Skeletal muscle cell (primary cell): ENCODE results near the gene LMAN2L.
A peak's percentile ranks its signal among the peaks of the same experiment; 100 is the strongest.

Experiments used
- DNase-seq: peaks from one replicate; pipeline ENCODE4 v3.0.0-alpha.2; 2010; ENCODE audit warnings: low read depth
- H3K4me3 ChIP-seq: 2 replicates; pipeline ENCODE4 v1.5.1; 2011; ENCODE audit warnings: low read depth, mild to moderate bottlenecking, control low read depth, low read length, moderate library complexity

Gene LMAN2L

DNA sequence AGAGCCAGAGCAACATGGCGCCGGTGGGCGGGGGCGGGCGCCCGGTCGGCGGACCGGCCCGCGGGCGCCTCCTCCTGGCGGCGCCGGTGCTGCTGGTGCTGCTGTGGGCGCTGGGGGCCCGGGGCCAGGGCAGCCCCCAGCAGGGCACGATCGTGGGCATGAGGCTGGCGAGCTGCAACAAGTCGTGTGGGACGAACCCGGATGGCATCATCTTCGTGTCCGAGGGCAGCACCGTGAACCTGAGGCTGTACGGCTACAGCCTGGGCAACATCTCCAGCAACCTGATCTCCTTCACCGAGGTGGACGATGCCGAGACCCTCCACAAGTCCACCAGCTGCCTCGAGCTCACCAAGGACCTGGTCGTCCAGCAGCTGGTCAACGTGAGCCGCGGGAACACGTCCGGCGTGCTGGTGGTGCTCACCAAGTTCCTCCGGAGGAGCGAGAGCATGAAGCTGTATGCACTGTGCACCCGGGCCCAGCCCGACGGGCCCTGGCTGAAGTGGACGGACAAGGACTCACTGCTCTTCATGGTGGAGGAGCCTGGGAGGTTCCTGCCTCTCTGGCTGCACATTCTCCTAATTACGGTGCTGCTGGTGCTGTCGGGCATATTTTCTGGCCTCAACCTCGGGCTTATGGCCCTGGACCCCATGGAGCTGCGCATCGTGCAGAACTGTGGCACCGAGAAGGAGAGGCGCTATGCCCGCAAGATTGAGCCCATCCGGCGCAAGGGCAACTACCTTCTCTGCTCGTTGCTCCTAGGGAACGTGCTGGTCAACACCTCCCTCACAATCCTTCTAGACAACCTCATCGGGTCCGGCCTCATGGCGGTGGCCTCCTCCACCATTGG, 21.3 kb upstream of the LMAN2L start:
- DNase-seq, result no peak
- H3K4me3 ChIP-seq, result peak overlapping the region; percentile 61

DNA sequence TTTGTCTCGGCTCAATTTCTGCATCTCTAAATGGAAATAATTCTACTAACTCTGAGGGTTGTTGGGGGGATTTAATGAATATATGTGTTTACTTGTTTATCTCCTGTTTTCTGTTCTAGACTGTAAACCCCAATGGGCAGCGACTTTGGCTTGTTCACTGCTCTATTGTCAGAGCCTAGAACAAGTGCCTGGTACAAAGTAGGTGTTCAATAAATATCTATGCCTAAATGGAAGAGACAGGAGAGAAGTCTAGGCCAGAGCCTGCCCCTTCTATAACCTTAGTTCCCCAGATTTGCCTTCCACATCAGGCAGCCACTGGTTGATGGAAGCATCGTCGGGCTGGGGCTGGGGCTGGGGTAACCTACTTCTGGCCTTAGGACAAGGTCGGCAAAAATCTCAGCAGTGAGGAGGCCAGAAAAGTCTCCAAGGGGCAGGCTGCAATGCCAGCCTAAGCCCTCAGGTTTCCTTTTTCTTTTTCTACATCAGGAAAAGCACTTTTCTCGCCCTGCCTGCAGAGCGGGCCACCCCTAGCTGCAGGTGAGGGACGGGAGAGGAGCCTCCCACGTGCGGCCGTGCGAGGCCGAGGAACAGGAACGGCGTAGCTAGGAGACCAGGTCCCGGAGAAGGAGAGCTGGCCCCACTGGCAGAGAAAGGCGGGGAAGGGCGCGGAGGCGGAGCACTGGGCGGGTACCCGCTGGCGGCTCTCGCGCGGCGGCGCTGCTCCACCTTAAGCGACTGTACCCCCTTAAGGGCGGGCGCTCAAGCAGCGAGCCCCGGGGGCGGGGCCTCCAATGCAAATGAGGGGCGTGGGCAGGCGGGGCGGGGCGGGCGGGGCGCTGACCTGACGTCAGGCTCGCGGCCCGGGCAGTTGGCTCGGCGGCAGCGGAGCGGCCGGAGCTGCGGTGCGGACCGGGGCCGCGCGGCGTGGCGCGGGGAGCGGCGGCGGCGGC, 20.4 kb upstream of the LMAN2L start, which contains the start of gene CNNM4:
Gene CNNM4, plus strand, starts transcription at position 867 of the 950 bp plus-strand sequence. CDS start 98 bp downstream, outside the sequence.
- H3K4me3 ChIP-seq, result peak within 1 kb of the TSS; percentile 61
- peak; percentile 73 for DNase-seq

DNA sequence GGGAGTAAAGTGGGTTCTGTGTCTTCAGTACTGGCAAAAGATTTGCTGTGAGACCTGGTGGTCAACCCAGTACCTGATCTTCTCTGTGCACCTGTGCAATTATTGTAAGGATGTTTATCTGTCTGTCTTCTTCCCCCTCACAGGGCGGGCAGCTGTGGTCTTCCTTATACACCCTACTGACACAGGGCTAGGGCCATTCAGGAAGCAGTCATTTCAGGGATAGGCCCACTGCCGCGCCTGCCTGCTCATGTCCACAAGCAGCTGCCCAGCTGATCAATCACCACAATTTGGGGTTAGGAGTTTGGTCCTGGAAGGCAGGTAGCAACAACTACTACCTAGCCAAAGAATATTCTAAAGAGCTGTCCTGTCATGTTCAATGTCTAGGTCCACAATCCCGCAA, 19.7 kb upstream of the LMAN2L start:
- no peak overlapping the region for H3K4me3 ChIP-seq
- no peak for DNase-seq

DNA sequence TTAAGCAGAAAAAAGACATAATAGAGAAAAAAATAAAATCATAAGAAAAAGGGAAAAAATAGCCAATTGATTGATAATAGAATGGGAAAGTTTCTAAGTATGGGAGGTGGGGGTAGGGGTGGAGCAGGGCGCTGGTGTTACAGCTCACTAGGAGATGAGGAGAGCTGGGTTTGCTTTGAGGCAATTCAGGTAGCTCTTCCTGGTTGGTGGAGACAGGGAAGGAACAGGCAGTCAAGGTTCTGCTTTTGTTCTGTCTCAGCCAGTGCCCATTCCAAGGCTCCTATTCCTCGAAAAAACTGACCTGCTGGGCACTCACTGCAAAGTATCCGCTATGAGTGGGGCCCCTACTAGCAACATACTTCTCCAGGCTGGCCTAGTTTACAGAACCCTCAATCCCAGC, 19.1 kb upstream of the LMAN2L start:
- H3K4me3 ChIP-seq, result no peak overlapping the region
- no peak for DNase-seq

DNA sequence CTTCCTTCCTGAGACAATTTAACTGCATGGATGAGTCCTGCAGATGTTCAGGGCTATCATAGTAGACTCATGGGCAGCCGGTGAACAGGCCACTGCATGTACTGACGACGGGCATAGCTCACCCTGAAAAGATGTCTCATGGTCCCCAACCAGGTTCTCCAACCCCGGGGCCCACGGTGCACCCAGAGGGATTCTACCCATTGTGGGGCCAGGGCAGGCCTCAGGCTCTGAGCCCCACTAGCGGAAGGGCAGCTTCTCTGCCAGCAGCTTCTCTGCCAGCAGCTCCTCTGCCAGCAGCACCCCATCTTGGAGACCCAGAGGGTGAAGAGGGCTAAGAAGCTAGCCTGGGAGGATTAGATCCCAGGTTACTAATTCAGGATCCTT, 17.6 kb upstream of the LMAN2L start:
- DNase-seq, result no peak
- no peak overlapping the region for H3K4me3 ChIP-seq

DNA sequence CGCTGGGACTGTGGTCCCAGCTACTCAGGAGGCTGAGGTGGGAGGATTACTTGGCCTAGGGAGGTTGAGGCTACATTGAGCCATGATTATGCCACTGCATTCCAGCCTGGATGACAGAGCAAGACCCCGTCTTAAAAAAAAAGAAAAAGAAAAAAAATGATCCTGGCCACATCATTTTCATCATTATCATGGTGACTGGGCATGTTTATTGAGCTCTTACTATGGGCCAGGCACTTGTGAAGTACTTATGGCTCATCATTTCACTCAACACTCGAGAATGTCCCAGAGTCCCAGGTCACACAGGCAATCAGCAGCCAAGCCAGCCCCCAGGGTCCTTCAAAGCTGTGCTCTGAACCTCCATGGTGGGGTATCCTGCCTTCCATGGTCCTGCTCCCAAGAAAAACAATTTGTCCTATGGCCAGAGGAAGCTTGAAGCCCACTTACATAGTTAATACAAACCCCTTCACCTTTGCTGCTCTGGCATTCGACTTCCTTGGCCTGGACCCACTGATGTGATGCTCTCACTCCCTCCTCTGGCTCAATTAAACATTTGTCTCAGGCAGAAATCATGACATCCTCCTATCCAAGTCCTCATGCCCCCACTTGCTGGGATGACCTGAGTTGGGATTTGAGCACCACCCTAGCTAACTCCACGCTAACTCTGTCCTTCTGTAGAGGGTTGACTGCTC, 17.1 kb upstream of the LMAN2L start:
- no peak for DNase-seq
- H3K4me3 ChIP-seq, result no peak overlapping the region

DNA sequence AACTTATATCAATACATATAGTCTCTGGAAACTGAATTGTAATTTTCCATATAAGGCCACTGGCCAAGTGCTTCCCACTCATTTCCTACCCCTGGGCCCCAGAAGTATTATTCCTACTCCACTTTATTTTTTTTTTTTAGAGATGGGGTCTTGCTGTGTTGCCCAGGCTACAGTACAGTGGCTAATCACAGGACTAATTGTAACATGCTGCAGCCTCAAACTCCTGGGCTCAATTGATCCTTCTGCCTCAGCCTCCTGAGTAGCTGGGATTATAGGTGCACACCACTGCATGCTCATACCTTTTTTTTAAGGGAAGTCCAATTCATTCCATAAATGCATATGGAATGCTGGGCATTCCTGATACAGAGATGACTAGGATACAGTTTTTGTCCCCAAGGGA, 14.5 kb upstream of the LMAN2L start:
- no peak for DNase-seq
- no peak overlapping the region for H3K4me3 ChIP-seq

DNA sequence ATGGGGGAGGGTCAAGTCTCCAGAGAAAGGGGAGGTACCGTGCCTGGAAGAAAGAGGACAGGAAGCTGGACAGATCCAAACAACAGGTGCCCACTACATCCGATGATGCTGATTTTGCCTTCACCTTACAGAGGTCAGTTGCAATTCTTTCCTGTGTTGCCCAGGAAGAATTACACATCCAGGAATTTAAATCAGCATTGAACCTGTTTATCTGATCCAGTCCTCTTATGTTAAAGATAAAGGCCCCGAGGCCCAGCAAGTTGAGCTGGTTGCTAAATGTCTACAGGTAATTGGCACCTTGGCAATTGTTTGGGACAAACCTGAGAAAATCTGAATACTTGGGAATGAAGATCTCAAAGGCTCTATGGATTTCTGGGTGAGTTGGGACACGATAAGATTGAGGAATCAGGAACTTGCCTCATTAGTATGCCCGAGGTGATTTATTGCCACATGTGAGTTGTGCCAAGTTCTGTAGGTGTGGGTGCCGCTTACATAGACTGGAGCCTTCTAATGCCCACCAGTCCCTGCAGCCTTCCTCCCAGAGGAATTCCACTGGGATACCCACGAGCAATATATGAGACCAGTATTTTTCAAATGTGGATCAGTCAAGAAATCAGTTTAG, 13.9 kb upstream of the LMAN2L start:
- H3K4me3 ChIP-seq, result no peak overlapping the region
- DNase-seq, result no peak

DNA sequence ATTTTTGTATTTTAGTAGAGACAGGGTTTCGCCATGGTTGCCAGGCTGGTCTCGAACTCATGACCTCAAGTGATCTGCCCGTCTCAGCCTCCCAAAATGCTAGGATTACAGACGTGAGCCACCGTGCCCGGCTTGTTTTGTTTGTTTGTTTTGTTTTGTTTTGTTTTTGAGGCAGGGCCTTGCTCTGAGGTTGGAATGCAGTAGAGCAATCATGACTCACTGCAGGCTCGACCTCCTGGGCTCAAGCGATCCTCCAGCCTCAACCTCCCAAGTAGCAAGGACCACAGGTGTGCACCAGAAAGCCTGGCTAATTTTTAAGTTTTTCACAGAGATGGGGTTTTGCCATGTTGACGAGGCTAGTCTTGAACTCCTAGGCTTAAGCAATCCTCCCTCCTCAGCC, 11.9 kb upstream of the LMAN2L start:
- no peak overlapping the region for H3K4me3 ChIP-seq
- no peak for DNase-seq

DNA sequence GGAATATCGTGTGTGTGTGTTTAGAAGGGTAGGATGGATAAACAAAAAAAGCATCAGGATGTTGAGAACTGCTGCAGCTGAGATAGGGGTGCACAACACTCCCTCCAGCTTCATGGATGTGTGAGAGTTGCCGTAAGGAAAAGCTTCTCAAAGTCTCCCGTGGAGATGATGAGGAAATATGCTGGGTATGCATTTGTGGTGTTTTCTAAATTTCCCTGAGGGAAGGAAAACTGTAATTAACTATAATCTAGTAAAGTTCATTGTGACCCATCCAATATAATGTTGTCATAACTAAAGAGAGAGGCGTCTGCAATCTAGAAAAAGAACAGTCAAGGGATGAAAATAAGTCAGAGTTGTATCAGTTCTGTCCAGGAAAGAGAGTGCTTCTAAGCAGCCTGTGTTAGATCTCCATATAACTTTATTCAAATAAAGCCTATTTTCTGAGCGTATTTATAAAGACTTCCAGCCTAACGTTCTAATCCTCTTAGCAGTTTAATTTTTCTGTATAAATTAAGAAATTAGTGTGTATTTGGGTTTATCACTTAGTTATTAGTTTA, 7.3 kb upstream of the LMAN2L start:
- H3K4me3 ChIP-seq, result no peak overlapping the region
- no peak for DNase-seq

DNA sequence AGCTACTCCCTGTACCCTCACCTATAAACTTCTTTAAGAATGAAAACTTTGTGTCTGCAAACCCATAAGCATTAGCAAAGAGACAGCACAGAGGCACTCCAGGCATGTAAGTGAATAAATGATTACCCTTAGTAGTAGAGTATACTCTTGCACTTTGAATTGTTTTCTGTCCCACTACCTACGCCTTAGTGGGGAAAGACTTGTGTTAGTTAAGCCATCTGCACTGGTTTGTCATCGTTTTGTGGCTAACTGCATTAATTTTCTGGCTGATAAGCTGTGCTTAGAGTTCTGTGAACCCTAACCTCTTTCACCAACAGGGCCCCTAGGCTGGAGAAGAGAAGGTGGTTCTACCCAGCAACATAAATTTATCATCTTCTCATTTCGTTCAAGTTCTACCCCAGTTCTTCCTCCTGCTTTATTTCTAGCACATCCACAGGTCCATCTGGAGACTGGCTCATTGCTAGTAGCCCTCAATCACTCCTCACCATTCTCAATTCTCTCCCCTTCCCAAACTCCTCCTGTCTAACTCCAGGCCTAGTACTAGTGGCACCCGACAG, 710 bp downstream of the LMAN2L start:
- no peak for DNase-seq
- peak overlapping the region; percentile 89 for H3K4me3 ChIP-seq

DNA sequence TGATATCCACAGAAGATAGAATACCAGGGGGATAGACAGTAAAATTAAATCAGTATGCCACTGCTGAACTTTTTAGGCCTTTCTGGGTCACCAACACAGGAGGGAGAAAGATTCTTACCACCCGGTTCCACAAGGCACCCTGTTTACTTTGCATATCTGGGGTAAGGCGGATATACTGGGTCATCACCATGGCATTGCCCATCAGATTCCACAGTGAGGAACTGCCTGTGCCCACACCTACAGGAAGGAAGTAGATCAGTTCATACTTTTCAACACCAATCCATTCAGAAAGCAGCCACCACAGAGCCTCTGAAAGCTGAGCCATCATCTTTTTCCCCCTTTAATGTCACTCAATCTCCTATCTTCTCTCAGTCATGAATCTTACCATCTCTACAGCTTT, 2.0 kb downstream of the LMAN2L start:
- DNase-seq, result no peak
- H3K4me3 ChIP-seq, result no peak overlapping the region

DNA sequence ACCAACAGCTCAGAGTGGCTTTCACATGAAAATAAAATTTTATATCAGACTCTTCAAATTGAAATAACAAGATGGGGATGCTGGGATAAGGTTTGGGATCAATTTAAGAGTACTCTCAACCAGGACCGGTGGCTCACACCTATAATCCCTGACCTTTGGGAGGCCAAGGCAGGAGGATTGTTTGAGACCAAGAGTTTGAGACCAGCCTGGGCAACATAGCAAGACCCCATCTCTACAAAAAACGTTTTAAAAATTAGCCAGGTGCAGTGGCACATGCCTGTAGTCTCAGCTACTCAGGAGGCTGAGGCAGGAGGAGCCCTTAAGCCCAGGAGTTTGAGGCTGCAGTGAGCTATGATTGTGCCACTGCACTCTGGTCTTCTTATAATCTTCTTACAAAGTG, 2.6 kb downstream of the LMAN2L start:
- DNase-seq, result no peak
- H3K4me3 ChIP-seq, result no peak overlapping the region

DNA sequence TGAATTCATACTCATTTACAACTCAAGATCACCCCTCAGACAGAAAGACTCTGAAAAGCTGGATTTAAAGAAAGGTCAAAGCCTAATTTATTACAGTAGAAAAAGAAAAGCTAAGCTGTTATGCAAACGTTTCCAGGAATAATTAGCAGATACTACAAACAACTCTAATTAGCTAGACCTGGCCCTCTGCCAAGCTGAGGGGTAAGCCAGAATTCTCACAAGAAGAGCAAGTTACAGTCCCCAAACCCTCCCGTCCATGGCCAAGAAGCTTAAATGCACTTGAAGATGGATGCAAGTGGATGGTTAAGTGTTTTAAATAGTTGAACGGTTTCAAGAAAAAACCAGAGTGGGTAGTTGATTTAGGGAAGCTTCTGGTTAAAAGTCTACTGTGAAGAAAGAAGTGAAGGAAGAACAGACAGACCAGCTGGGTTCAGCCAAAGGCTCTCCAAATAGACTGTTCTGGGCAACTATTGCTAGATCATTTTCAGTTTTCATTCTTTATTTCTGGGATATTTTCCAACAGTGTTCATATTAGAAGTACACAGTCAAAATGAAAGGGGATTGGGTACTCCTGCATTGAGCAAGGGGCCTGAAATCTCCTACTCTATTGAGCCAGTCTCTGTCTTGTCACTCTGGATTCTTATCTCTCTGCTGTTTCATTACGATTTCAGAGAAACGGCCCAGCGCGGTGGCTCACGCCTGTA, 4.8 kb downstream of the LMAN2L start:
- no peak for DNase-seq
- no peak overlapping the region for H3K4me3 ChIP-seq

DNA sequence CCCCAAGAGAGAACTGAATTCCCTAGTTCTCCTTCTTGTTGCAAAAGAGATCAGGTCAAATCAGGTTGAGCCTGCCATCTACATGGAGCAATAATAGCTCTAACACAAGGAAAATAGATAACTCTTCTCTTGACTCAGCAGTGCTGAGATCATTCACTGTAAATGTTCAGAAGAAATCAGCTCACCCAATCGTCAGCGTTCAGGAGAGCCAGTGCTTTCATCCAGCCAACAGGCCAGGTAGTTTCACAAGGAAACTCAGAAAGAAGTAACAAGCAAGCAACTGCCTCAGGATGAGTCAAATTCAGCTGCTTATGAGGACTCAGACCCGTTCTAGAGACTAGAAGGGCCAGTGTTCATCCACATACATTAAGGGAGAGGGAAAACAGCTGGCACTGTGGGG, 5.9 kb downstream of the LMAN2L start:
- DNase-seq, result no peak
- no peak overlapping the region for H3K4me3 ChIP-seq

DNA sequence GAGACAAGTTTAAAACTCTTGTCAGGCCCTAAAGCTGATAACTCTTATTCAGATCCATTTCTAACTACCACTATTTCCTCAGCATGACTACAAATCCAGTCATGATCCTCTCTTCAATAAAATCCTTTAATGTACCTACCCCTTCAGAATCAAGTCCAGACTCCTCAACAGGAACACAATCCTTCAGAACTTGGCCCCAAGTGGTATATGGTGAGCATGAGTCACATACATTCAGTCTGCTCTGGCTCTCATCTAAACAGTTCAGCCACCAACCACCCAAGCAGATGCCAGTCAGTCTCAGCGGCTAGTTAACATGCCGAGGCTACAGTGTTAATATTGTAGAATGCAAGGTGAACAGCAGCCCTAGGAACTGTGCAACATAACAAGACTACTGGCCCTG, 9.7 kb downstream of the LMAN2L start:
- peak; percentile 36 for DNase-seq
- H3K4me3 ChIP-seq, result no peak overlapping the region

DNA sequence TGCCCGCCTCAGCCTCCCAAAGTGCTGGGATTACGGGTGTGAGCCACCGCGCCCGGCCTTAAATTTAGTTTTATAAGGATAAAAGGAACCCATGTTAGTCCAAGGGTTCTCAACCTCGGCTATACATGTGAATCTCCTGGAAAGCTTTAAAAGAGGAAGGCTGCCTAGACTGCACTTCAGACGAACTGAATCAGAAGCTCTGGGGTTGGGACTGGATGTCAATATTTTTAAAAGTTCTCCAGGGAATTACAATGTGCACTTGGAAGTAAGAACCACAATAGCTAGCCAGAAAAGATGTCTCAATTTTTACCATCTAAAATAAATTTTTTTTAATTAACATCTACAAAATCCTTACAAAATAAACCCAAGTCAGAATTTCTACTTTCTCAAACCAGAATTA, 10.1 kb downstream of the LMAN2L start:
- H3K4me3 ChIP-seq, result no peak overlapping the region
- DNase-seq, result no peak

DNA sequence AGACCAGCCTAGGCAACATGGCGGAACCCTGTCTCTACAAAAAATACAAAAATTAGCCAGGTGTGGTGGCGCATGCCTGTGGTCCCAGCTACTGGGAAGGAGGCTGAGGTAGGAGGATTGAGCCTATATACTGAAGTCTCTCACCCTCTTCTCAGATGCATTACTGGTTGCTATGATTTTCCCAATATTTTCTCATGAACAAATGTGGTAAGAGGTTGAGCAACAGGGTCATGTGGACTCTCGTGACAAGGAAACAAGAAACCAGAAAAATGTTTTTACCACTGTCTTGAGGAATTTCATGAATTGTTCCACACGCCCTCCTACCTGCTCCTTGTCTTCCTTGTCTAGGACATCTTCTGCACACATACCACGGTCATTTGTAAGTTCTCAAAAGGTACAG, 12.4 kb downstream of the LMAN2L start:
- H3K4me3 ChIP-seq, result no peak overlapping the region
- no peak for DNase-seq
